ENCODE data around the gene NME1. TPM values are rescaled to one million over a fixed set of nuclear protein-coding genes. Genes with fewer than 3 reads are reported as not detected.

The NME1 gene
- polyA plus RNA-seq, 1 donor from 2014 or later = 262 TPM

DNA sequence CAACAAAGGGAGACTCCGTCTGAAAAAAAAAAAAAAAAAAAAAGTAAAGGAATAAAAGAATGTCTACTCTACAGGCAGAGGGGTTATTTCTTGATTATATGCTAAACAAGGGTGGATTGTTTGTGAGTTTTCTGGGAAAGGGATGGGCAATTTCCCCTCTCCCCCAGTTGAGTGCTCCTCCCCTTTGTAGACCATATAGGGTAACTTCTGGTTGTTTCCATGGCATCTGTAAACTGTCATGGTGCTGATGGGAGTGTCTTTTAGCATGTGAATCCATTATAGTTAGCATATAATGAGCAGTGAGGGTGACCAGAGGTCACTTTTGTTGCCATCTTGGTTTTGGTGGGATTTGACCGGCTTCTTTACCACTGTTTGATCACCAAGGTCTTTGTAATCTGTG is 4.2 kb upstream of the NME1 start:
- no peak overlapping the region for H3K9ac ChIP-seq (ENCODE audit: low read length)
- no peaks in the 10 kb centered on the region for H3K9me3 ChIP-seq (ENCODE audit: low read length)
- no peaks in the 10 kb centered on the region for H3K27me3 ChIP-seq (ENCODE audit: insufficient read depth, low read depth, low read length)
- peaks cover under 1% of the 10 kb centered on the region for H3K79me2 ChIP-seq (replicated peaks; ENCODE audit: insufficient read depth, low read length)
- H3F3A ChIP-seq (ENCODE audit: insufficient read depth, low read length, poor library complexity, severe bottlenecking) = no peaks in the 10 kb centered on the region
- H3K36me3 ChIP-seq (ENCODE audit: insufficient read depth, low read length) = no peaks in the 10 kb centered on the region
- H3K9me2 ChIP-seq (ENCODE audit: insufficient read depth, low read length) = no peaks in the 10 kb centered on the region
- no peaks in the 10 kb centered on the region for H4K20me1 ChIP-seq (ENCODE audit: insufficient read depth)
- TF ChIP-seq TAF1 (IDR thresholded peaks at IDR 0.05; ENCODE audit: low read depth) (no peak), EP300 (conservative IDR thresholded peaks at IDR 0.05; ENCODE audit: poor library complexity, severe bottlenecking) (no peak), MXI1 (conservative IDR thresholded peaks at IDR 0.05; ENCODE audit: poor library complexity, severe bottlenecking) (no peak), EZH2 (IDR thresholded peaks at IDR 0.05; ENCODE audit: borderline replicate concordance, insufficient read depth, low read length, poor library complexity, severe bottlenecking) (no peak), POLR2AphosphoS5 (IDR thresholded peaks at IDR 0.05) (no peak), RAD21 (conservative IDR thresholded peaks at IDR 0.05) (no peak), SMC3 (conservative IDR thresholded peaks at IDR 0.05; ENCODE audit: poor library complexity) (no peak)
- TF ChIP-seq, protein P1, sequence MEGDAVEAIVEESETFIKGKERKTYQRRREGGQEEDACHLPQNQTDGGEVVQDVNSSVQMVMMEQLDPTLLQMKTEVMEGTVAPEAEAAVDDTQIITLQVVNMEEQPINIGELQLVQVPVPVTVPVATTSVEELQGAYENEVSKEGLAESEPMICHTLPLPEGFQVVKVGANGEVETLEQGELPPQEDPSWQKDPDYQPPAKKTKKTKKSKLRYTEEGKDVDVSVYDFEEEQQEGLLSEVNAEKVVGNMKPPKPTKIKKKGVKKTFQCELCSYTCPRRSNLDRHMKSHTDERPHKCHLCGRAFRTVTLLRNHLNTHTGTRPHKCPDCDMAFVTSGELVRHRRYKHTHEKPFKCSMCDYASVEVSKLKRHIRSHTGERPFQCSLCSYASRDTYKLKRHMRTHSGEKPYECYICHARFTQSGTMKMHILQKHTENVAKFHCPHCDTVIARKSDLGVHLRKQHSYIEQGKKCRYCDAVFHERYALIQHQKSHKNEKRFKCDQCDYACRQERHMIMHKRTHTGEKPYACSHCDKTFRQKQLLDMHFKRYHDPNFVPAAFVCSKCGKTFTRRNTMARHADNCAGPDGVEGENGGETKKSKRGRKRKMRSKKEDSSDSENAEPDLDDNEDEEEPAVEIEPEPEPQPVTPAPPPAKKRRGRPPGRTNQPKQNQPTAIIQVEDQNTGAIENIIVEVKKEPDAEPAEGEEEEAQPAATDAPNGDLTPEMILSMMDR (IDR thresholded peaks at IDR 0.05; ENCODE audit: poor library complexity, severe bottlenecking) = no peak
- TF ChIP-seq, protein P2, sequence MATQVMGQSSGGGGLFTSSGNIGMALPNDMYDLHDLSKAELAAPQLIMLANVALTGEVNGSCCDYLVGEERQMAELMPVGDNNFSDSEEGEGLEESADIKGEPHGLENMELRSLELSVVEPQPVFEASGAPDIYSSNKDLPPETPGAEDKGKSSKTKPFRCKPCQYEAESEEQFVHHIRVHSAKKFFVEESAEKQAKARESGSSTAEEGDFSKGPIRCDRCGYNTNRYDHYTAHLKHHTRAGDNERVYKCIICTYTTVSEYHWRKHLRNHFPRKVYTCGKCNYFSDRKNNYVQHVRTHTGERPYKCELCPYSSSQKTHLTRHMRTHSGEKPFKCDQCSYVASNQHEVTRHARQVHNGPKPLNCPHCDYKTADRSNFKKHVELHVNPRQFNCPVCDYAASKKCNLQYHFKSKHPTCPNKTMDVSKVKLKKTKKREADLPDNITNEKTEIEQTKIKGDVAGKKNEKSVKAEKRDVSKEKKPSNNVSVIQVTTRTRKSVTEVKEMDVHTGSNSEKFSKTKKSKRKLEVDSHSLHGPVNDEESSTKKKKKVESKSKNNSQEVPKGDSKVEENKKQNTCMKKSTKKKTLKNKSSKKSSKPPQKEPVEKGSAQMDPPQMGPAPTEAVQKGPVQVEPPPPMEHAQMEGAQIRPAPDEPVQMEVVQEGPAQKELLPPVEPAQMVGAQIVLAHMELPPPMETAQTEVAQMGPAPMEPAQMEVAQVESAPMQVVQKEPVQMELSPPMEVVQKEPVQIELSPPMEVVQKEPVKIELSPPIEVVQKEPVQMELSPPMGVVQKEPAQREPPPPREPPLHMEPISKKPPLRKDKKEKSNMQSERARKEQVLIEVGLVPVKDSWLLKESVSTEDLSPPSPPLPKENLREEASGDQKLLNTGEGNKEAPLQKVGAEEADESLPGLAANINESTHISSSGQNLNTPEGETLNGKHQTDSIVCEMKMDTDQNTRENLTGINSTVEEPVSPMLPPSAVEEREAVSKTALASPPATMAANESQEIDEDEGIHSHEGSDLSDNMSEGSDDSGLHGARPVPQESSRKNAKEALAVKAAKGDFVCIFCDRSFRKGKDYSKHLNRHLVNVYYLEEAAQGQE (IDR thresholded peaks at IDR 0.05; ENCODE audit: borderline replicate concordance) = no peak
- H3K27ac ChIP-seq (ENCODE audit: low read length) = no peak overlapping the region
- H3K4me2 ChIP-seq (ENCODE audit: low read length) = no peak overlapping the region
- no peak overlapping the region for H2AFZ ChIP-seq (ENCODE audit: low read depth, low read length)
- H3K4me3 ChIP-seq (ENCODE audit: low read length) = no peak overlapping the region

DNA sequence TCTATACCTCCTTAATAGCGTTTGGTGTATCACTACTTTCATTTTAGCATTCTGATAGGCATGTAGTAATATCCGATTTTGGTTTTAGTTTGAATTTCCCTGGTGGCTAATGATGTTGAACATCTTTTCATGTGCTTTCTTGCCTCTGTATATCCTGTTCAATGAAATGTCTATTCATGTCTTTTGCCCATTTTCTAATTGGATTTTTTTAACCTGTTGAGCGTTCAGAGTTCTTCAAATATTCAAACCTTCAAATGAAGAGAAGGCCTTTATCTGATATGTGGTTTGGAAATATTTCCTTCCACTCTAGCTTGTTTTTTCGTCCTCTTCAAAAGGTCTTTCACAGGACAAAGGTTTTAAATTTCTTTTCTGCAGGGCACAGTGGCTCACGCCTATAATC is 2.4 kb upstream of the NME1 start:
- Histone ChIP-seq H3K9me2 (ENCODE audit: insufficient read depth, low read length) (no peaks in the 10 kb centered on the region), H3K27ac (ENCODE audit: low read length) (no peak overlapping the region), H3K4me3 (ENCODE audit: low read length) (no peak overlapping the region), H3K27me3 (ENCODE audit: insufficient read depth, low read depth, low read length) (no peaks in the 10 kb centered on the region), H2AFZ (ENCODE audit: low read depth, low read length) (no peak overlapping the region), H3K36me3 (ENCODE audit: insufficient read depth, low read length) (no peaks in the 10 kb centered on the region), H3K9ac (ENCODE audit: low read length) (no peak overlapping the region), H3K79me2 (replicated peaks; ENCODE audit: insufficient read depth, low read length) (peaks cover 18% of the 10 kb centered on the region), H3F3A (ENCODE audit: insufficient read depth, low read length, poor library complexity, severe bottlenecking) (no peaks in the 10 kb centered on the region), H3K4me2 (ENCODE audit: low read length) (no peak overlapping the region), H3K9me3 (ENCODE audit: low read length) (no peaks in the 10 kb centered on the region), H4K20me1 (ENCODE audit: insufficient read depth) (no peaks in the 10 kb centered on the region)
- TF ChIP-seq EZH2 (IDR thresholded peaks at IDR 0.05; ENCODE audit: borderline replicate concordance, insufficient read depth, low read length, poor library complexity, severe bottlenecking) (no peak), TAF1 (IDR thresholded peaks at IDR 0.05; ENCODE audit: low read depth) (no peak), RAD21 (conservative IDR thresholded peaks at IDR 0.05) (no peak), POLR2AphosphoS5 (IDR thresholded peaks at IDR 0.05) (no peak), EP300 (conservative IDR thresholded peaks at IDR 0.05; ENCODE audit: poor library complexity, severe bottlenecking) (no peak), MXI1 (conservative IDR thresholded peaks at IDR 0.05; ENCODE audit: poor library complexity, severe bottlenecking) (no peak), SMC3 (conservative IDR thresholded peaks at IDR 0.05; ENCODE audit: poor library complexity) (no peak)
- TF ChIP-seq, protein P1 (IDR thresholded peaks at IDR 0.05; ENCODE audit: poor library complexity, severe bottlenecking) = no peak
- TF ChIP-seq, protein P2 (IDR thresholded peaks at IDR 0.05; ENCODE audit: borderline replicate concordance) = no peak

Data from neural cell (in vitro differentiated cells).